PFSK-1 (cell line): ENCODE data around the gene TBC1D25.
A peak's percentile ranks its signal among the peaks of the same experiment; 100 is the strongest.

Experiments used
- FOXP2 ChIP-seq: optimal IDR thresholded peaks from 2 replicates; pipeline ENCODE3; 2011; ENCODE audit warnings: borderline replicate concordance, control low read depth, inconsistent platforms; ENCODE audit not compliant: insufficient read depth; ENCODE audit errors: extremely low read length, extremely low read depth
- POLR2AphosphoS5 ChIP-seq: IDR thresholded peaks from 2 replicates; pipeline ENCODE4 v1.6.1; 2012; ENCODE audit warnings: low read depth, mild to moderate bottlenecking, control low read depth, low read length, moderate library complexity
- SIN3A ChIP-seq: IDR thresholded peaks from 2 replicates; pipeline ENCODE4 v1.6.1; 2012; ENCODE audit warnings: mild to moderate bottlenecking, low read length, moderate library complexity, borderline replicate concordance; ENCODE audit not compliant: insufficient read depth
- TAF1 ChIP-seq: IDR thresholded peaks from 2 replicates; pipeline ENCODE4 v1.6.1; 2012; ENCODE audit warnings: low read length, control low read depth, borderline replicate concordance; ENCODE audit not compliant: insufficient read depth
- TF ChIP-seq, protein P1 (sequence below), 2 experiments: IDR thresholded peaks; 2 replicates each; pipeline versions ENCODE4 v1.6.1 to v1.8.0; 2011 to 2012; ENCODE audit warnings: low read depth in 2 of 2, low read length in 2 of 2, control low read depth in 1 of 2, inconsistent platforms in 1 of 2, mild to moderate bottlenecking in 1 of 2, moderate library complexity in 1 of 2; ENCODE audit not compliant: insufficient read depth in 1 of 2

TBC1D25 gene

DNA sequence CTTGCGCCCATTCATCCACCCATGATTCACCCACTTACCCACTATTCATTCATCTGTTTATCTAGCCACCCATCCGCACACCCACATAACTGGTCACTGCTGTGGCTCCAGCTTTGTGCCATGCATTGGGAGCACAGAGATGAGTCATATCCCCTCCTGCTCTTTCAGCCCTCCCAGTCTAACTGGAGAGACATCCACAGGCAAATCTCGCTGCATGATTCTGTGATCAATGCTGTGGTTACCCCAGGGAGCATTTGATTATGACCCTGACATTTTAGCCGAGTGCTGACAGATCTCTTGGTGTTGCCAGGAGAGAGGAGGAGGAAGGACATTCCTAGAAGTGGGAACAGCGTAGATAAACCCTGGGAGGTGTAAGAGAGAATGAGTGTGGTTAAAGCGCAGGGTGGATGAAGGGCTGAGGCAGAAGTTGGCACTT lies 41.1 kb upstream of the TBC1D25 start:
- TF ChIP-seq SIN3A (no peak), FOXP2 (no peak), TAF1 (no peak)
- TF ChIP-seq, protein P1, sequence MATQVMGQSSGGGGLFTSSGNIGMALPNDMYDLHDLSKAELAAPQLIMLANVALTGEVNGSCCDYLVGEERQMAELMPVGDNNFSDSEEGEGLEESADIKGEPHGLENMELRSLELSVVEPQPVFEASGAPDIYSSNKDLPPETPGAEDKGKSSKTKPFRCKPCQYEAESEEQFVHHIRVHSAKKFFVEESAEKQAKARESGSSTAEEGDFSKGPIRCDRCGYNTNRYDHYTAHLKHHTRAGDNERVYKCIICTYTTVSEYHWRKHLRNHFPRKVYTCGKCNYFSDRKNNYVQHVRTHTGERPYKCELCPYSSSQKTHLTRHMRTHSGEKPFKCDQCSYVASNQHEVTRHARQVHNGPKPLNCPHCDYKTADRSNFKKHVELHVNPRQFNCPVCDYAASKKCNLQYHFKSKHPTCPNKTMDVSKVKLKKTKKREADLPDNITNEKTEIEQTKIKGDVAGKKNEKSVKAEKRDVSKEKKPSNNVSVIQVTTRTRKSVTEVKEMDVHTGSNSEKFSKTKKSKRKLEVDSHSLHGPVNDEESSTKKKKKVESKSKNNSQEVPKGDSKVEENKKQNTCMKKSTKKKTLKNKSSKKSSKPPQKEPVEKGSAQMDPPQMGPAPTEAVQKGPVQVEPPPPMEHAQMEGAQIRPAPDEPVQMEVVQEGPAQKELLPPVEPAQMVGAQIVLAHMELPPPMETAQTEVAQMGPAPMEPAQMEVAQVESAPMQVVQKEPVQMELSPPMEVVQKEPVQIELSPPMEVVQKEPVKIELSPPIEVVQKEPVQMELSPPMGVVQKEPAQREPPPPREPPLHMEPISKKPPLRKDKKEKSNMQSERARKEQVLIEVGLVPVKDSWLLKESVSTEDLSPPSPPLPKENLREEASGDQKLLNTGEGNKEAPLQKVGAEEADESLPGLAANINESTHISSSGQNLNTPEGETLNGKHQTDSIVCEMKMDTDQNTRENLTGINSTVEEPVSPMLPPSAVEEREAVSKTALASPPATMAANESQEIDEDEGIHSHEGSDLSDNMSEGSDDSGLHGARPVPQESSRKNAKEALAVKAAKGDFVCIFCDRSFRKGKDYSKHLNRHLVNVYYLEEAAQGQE (IDR thresholded peaks at IDR 0.05; ENCODE audit: insufficient read depth in 1 of 2, low read depth in 2 of 2, low read length in 2 of 2): no peak

DNA sequence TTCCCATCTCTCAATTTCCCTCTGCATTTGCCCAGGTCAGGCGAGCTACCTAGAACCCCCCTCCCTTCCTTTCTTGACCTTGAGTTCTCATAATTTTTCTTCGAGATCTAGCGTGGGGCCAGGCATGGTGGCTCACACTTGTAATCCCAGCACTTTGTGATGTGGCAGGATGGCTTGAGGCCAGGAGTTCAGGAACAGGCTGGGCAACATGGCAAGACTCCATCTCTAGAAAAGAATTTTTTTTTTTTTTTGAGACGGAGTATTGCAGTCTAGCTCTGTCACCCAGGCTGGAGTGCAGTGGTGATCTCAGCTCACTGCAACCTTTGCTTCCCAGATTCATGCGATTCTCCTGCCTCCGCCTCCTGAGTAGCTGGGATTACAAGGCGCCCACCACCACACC lies 35.3 kb upstream of the TBC1D25 start:
- TF ChIP-seq FOXP2 (no peak), TAF1 (no peak)

DNA sequence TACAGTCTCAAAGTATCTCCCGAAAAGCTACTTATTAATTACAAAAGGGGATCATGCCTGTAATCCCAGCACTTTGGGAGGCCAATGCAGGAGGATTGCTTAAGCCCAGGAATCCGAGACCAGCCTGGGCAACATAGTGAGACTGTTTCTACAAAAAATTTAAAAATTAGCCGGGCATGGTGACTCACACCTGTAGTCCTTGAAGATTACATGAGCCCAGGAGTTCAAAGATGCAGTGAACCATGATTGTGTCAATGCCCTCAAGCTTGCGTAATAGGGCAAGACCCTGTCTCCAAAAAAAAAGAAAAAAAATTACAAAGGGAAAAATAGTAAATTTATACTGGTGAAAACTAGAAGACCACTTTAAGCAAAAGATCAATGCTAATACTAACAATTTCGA lies 34.0 kb upstream of the TBC1D25 start:
- TF ChIP-seq TAF1: no peak
- no peak for TF ChIP-seq SIN3A
- TF ChIP-seq POLR2AphosphoS5: no peak
- TF ChIP-seq, protein P1 (IDR thresholded peaks at IDR 0.05; ENCODE audit: insufficient read depth in 1 of 2, low read depth in 2 of 2, low read length in 2 of 2): no peak
- no peak for TF ChIP-seq FOXP2

DNA sequence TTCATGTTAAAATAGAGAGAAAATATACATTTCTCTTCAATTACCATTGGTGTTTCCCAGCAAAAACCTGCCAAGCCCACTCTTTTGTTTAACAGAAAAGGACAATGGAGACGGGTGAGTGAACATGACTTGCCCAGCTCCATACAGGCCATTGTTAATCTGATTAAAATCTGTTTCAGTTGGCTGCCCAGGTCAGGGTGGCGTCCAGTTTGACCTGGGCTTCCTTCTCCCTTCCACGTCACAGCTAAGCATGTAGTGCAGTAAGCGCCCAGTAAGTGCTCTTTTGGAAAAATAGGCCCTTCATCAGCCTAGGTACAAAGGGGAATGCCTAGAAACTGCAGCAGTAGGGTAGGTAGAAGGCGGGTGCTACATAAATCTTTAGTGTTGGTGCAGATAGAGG lies 32.3 kb upstream of the TBC1D25 start:
- TF ChIP-seq SIN3A: no peak
- TF ChIP-seq, protein P1 (IDR thresholded peaks at IDR 0.05; ENCODE audit: insufficient read depth in 1 of 2, low read depth in 2 of 2, low read length in 2 of 2): no peak
- no peak for TF ChIP-seq POLR2AphosphoS5
- no peak for TF ChIP-seq FOXP2
- no peak for TF ChIP-seq TAF1

DNA sequence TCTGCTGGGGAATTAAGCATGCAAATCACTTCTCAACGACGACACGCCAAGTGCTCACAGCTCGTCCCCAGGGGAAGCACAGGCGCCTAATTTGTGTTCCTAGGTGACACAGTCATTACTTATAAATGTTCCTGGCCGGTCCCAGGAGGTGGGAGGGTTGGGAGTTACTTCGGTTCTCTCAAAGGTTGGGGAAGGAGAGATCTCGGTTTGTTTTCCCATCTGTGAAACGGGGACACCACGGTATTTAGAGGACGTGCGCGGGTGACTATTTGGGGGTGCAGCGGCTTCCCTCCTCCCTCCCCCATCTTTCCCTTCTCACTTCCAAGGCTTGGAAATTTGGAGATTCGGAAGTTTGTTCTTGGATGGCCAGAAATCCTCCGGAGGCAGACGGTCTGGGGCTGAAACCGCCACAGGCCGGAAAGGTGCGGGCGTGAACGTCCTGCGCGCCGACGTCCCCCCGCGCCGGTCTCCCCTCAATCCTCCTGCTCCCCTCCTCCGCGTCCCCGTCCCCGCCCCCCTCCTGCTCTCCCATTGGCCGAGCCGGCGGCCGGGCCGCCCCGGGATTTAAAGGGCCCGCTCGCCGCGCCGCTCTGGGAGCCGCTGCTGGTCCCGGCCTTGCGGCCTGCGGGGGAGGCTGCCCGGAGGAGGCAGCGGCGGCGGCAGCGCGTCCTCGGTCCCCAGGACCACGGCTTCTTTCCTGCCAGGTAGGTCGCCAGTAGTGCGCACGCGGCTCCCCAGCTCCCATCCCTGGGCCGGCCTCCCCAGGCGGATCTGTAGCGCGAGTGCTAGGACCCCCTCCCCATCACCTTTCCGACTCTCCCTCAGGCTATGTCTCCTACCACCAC lies 30.9 kb upstream of the TBC1D25 start, which contains the start of gene PORCN:
TSS of gene PORCN (plus strand) at position 593 of the 845 bp plus-strand sequence. CDS start 829 bp downstream, outside the sequence.
- TF ChIP-seq, protein P1 (IDR thresholded peaks at IDR 0.05; ENCODE audit: insufficient read depth in 1 of 2, low read depth in 2 of 2, low read length in 2 of 2): no peak
- peak; percentile 61 for TF ChIP-seq POLR2AphosphoS5
- no peak for TF ChIP-seq FOXP2
